Limb (tissue), 2 donors: ENCODE results near the gene CDH23.

Experiments used
- DNase-seq, 2 donors: peaks; one replicate each; pipeline ENCODE4 v3.0.0-alpha.2; 2016; ENCODE audit errors: extremely low spot score in 2 of 2

The CDH23 gene

GRCh38 chr10:71482620-71483019 lies 85.9 kb downstream of the CDH23 start:
- no peak for DNase-seq

- no peak for DNase-seq
Observed at GRCh38 chr10:71483135-71483534, 86.4 kb downstream of the CDH23 start.

- no peak for DNase-seq
Observed at GRCh38 chr10:71483885-71484751, 87.4 kb downstream of the CDH23 start.

- no peak for DNase-seq
Observed at GRCh38 chr10:71486484-71487114, 89.9 kb downstream of the CDH23 start.

GRCh38 chr10:71487726-71488125 lies 91.0 kb downstream of the CDH23 start:
- DNase-seq = no peak

GRCh38 chr10:71489077-71489476 lies 92.4 kb downstream of the CDH23 start:
- DNase-seq = no peak

- DNase-seq = no peak
Observed at GRCh38 chr10:71492872-71493271, 96.2 kb downstream of the CDH23 start.

GRCh38 chr10:71493741-71494140 lies 97.0 kb downstream of the CDH23 start:
- DNase-seq = no peak

- no peak for DNase-seq
Observed at GRCh38 chr10:71494476-71494875, 97.8 kb downstream of the CDH23 start.

GRCh38 chr10:71494980-71495381 lies 98.3 kb downstream of the CDH23 start:
- DNase-seq = no peak

- DNase-seq = no peak
Observed at GRCh38 chr10:71496927-71497762, 100.4 kb downstream of the CDH23 start.

- DNase-seq = no peak
Observed at GRCh38 chr10:71497763-71498326, 101.1 kb downstream of the CDH23 start.

GRCh38 chr10:71501402-71501801 lies 104.7 kb downstream of the CDH23 start:
- no peak for DNase-seq

GRCh38 chr10:71502190-71502589 lies 105.5 kb downstream of the CDH23 start:
- DNase-seq = no peak

GRCh38 chr10:71502851-71503250 lies 106.1 kb downstream of the CDH23 start:
- DNase-seq = no peak

GRCh38 chr10:71504168-71504567 lies 107.4 kb downstream of the CDH23 start:
- DNase-seq = no peak

GRCh38 chr10:71504570-71504969 lies 107.8 kb downstream of the CDH23 start:
- DNase-seq = no peak

- no peak for DNase-seq
Observed at GRCh38 chr10:71505862-71506261, 109.1 kb downstream of the CDH23 start.

- DNase-seq = no peak
Observed at GRCh38 chr10:71509444-71509843, 112.7 kb downstream of the CDH23 start.

GRCh38 chr10:71511206-71511605 lies 114.5 kb downstream of the CDH23 start:
- DNase-seq = no peak

GRCh38 chr10:71512312-71512711 lies 115.6 kb downstream of the CDH23 start:
- DNase-seq = no peak
